Globus pallidus (tissue), 1 donor: ENCODE measurements around the gene FAAP100.

Experiments
- DNase-seq: peaks from one replicate; pipeline ENCODE4 v3.0.0-alpha.2; 2015; ENCODE audit warnings: low spot score

Gene FAAP100

DNA sequence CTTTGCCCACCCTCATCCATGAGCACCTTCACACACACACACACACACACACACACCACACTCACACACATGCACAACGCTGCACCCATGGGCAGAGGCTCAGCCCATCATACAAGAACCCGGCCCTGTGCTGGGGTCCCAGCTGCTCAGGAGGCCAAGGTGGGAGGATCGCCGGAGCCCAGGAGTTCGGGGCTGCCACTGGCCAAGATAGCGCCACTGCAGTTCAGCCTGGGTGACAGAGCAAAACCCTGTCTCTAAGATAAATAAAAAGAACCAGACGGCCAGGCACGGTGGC is 27.3 kb downstream of the FAAP100 start:
- DNase-seq, result no peak

GRCh38 chr17:81524039-81524864 is 27.9 kb downstream of the FAAP100 start:
- DNase-seq, result no peak

GRCh38 chr17:81523402-81524038 is 28.6 kb downstream of the FAAP100 start:
- peak; percentile 41 for DNase-seq

DNA sequence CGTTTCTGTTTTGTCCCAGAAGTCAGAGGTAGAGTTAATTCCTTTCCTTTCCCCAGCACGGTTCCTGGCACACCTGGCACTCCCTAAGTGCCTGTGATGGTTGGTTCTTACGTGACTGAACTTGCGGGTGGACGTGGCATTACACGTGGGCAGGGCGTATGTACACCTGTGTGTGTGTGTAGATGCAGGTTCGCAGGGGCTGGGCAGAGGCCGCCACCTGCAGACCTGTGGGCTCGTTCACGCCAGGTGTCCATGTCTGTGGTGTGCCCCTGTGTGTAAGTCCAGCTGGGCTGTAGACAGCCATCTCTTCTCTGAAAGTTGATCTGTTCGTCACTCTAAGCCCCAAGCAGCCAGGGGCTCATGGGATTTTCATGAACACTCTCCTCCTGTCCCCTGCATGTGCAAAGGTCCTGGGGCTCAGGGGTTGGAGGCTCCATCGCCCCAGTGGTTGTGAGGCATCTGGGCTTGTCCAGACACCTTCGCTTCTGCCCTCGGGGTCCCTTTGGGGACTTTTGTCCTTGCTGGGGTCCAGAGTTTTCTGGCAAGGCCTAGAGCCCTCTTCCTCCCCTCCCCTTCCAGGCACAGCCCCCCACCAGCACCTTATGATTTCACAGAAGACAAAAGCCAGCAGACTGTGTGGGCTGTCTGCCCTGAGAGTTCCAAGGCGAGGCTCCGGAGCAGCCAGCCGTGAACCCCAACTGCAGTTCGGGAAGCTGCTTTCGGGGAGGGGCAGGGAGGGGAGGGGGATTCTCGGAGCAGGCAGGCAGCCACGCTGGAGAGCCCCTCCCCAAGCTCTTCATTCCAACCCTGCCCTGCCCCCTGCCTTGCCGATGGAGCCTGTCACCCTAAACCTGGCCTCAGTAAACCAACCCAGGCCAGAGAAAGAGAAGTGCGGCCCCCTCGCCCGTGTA is 29.4 kb downstream of the FAAP100 start:
- DNase-seq, result no peak

DNA sequence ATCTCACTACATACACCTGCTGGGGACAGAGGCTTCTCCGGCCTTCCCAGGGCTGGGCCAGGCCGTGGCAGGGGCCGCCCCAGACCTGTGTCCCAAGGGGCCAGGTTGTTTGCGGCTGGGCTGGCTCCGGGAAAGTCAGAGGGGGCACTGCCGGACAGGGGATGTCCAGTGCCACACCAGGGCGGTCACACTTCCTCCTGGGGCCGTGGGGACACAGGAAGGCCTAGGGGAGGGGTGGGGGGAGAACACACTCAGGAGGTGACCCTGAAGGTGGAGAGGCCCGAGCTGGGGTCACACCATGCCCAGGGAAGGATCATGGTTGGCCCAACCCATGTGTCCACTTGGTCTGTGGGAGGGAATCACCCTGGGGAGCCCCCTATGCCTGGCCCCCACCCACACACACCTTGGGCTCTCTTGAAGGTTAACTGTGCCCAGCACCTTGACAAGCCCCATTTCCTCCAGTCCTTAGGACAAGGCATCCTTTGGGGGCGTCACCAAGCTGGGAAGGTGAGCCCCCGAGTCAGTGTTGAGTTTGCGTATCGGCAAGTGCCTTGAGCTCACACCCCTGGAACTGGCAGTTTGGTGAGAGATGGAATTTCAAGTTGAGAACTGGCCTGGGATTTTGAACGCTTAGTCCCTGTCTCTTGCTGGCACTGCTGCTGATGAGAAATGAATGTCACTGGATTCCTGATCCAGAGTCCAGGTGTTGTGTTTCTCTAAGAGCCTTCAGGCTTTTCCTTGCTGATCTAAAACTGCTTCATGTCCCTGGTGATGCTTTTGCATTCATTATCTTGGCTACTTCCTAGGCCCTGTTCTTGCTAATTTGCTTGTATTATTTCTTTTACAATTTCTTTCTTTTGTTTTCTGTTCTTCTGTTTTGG is 31.9 kb downstream of the FAAP100 start:
- no peak for DNase-seq

DNA sequence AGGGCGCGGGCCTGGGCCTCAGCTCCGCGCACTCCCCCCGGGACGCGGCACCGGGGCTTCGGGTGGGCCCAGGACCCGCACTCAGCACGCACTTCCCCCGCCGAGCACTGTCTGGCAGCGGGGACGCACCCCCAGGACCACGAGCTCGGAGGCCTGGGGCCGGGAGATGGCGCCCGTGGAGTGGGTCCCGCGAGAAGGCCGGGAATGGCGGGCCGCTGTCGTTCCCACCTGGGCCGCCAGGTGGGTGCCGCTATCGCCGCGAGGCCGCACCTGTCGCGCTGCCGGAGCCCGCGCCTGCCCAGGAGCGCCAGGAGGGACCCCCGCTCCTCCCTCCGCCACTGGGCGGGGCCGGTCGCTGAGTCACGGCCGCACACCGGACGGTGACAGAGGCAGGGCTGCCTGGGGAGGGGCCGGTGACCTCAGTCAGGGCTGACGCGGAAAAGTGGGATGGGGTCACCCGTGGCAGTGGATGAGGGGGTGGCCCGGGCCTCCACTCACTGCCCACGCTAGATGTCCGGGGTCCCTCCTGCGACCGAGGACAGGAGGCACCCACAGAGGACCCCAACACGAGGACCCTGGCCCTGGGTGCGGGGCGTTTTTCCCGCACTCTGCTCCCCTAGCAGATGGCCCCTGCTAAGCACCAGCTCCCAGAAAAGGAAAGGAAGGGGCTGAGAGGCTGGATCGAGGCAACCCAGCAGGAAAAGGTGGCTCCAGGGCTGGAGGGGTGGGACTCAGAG is 32.7 kb downstream of the FAAP100 start:
- no peak for DNase-seq

GRCh38 chr17:81518785-81519283 is 33.3 kb downstream of the FAAP100 start:
- DNase-seq, result no peak

DNA sequence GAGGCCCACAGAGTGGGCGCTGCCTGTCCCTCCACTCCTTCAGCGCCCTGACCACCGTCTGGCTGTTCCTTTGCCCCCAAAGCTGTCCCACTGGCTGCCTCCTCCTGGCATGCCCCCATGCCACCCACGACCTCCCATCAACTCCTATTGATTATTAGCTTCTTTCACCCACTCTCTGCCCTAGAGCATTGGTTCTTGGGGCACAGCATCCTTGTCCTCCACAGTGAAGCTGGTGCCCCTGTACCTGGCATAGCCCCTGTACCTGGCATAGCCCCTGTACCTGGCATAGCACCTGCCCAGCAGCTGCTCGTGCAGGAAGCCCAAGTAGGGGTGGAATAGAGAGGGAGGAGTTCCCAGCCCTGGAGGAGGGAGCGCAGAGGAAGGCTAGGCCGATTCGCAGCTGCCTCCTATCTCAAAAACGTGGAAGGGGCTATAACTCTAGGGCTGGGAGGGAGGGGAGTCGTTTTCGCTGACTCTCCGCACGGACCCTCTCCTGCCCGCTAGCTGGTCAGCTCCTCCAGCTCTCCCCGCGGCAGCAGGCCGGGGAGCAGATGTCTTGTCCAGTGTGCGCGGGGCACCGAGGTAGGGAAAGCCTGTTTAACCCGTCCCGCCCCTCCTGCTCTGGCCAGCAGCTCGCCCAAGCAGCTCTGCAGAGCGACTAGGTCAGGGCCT is 33.9 kb downstream of the FAAP100 start:
- DNase-seq, result no peak

DNA sequence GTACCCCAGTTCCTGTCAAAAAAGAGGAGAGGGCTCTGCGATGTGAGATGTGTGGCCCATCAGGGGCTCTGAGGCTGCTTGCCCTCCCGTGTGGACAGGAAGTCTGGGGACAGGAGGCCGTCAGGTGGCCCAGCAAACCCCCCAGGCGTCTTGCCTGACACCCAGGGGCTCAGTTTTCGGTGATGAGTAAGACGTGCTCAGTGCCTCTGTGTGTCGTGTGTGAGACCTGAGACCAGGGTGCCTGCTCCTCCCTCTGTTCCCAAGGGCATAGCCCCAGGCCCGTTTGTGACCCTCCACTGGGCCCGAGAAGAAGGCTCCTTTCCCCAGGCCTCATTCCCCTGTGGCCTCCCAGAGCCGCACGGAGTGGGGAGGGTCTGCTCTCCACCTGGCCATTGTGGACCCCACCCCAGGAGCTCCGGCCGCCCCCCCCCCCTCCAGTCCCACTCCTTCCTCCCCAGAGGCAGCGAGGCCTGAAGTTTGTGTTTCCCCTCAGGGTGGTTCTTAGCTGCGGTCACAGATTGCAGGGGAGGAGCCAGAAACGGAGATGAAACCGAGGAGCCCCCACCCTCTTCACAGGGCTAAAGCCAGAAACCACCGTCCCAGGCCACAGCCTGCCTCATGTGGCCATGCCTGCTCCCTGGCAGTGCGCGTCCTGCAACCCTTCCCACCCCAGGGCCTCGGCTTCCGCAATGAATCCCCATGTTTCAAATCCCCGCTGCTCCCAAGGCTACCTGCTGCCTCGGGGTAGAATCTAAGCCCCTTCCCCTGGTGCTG is 34.6 kb downstream of the FAAP100 start:
- DNase-seq, result no peak

DNA sequence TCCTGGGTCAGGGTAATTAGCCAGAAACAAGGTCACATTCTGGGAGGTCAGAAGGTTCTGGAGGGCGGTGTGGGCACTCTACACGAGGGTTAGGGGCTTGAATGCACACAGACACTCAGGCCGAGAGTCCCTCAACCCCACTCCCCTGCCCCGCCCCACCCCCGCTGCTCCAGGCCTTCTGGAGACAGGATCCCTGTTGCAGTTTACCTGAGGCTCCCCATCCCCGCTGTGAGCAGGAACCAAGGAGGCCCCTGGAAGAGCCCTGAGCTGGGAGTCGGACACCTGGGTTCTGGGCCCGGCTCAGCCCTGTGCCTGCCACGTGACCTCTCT is 35.2 kb downstream of the FAAP100 start:
- no peak for DNase-seq

DNA sequence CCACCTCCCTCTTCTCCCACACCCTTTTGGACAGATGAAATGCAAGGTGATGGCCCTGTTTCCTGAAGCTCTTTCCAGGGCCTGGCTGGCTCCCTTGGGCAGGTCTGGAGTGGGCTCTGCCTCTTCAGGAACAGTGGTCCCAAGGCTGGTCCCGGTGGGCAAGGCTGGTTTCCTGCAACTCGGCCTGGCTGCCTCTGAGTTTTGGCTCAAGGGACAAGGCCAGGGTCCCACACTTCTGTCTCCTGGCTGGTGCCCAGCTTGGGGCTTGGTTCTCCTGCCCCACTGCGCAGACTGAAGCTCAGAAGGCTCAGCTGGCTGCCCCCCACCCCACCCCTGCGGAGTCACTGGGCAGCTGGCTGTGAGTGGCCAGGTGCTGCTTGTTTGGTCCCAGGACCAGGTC is 35.7 kb downstream of the FAAP100 start:
- no peak for DNase-seq

DNA sequence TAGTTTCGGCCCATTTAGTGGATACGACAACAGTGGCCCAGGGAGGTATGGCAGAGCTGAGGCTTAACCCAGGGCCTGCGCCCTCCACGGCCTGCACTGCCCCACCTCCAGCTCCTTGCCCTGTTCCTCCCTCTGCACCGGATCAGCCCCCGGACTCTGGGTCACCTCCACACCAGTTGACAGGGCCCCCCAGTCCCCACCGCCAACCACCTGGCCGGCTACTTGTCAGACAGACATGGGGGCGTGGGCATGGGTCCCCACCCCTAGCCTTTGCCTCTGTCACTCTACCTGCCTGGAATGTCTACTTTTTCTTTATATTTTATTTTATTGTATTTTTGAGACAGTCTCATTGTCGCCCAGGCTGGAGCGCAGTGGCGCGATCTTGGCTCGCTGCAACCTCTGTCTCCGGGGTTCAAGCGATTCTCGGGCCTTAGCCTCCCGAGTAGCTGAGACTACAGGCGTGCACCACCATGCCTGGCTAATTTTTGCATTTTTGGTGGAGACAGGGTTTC is 36.6 kb downstream of the FAAP100 start:
- DNase-seq, result no peak

DNA sequence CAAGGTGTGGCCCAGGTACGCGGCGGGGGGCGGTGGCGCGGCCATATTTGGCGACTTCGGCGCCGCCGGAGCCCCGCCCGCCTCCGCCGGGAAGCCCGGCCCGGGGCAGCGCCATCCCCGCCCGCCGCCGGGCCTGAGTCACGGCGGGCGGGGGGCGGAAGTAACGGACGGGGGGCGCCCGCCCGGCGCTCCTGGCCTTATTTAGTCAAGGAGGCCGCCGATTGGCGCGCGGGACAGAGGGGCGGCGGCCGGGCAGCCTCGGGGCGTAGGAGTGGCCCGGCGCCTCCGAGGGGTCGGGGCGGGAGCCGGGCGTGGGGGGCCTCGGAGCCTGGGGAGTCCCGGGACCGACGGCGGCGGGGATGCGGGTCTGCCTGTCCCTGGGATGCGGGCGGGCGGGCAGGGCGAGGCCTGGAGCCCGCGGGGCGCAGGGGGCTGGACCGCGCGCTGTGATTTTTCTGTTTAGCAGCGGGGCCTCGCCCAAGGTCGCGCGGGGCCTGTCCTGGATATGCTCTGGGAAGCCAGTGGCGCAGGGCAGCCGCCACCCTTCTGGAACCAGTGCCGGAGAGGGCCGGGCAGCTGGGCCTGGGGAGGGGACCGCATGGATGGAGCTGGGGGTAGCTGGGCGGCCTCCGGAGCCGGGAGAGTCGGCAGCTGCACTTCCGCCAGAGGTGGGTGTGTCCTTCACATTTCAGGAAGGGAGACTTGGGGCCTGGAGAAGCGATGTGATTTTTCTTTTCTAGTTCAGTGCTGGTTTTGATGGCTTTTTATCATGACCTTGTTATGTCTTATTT is 37.2 kb downstream of the FAAP100 start:
- DNase-seq, result peak; percentile 33

- DNase-seq, result no peak
These were observed 37.7 kb downstream of the FAAP100 start for GRCh38 chr17:81514489-81514738.

- peak; percentile 21 for DNase-seq
These were observed 38.2 kb downstream of the FAAP100 start for GRCh38 chr17:81513753-81514488.

DNA sequence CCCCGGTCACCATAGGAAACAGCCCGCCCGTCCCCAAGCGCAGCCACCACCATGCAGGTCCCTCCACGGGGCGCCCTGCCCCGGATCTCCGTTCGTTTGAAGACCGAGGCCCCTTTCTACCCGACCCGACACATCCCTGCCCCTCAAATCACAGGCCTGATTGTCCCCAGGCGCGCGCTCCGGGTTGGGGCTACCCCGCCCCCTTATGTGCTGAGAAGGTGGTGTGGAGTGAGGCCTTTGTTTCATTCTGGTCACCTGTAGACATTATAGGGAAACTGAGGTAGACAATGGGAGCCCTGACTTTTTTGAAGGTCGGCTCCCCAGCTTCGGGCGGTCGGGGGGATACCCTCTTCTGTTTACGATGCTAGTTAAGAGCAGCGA is 38.8 kb downstream of the FAAP100 start:
- peak; percentile 72 for DNase-seq

DNA sequence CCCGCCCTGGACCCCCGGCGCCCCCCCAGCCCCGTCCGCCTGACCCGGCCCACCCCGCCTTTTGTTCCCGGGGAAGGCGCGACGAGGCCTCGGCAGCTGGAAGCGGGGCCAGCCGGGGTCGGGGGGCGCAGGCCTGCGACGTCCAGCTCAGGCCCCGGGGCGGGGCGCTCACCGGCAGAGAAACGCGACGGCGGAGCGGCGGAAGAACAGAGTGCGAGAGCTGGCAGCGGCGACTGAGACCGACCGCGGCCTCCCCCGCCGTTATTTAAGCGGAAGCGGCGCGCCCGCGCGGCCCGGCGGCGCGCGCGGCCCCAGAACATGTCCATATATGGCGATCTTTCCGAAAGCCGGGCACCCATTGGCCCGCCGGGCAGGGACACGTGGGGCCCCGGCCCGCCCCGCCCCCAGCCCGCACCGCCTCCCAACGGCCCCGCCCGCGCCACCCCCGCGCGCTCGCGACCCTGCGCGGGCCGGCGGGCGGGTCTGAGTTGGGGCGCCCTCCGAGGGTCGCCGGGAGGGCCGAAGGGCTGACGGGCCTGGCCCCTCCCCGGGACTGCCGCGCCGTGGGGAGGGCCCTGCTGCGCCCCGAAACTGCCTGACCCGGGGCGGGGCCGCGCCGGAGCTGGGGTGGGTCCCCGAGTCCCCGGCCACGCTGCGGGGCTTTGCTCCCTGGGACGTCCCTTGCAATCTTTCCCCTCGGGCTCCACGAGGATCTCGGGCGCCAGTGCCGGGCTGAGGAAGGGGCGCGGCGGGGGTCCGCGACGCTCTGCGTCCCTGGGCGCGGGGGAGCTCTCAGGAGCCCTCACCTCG is 39.4 kb downstream of the FAAP100 start, which contains the start of gene ACTG1:
ACTG1 (minus strand) TSS at position 238 of the 810 bp plus-strand sequence. CDS start 445 bp downstream, outside the sequence.
- DNase-seq, result peak; percentile 91
